NT2/D1 (cell line): ENCODE data around the gene PTPRG.

Source experiments
- DNase-seq: peaks from one replicate; pipeline ENCODE4 v3.0.0-alpha.2; 2011; ENCODE audit warnings: low read depth, low spot score
- H3K27me3 ChIP-seq: 2 replicates; pipeline ENCODE4 v1.6.0; 2011; ENCODE audit warnings: mild to moderate bottlenecking; ENCODE audit not compliant: insufficient read length, insufficient read depth
- H3K36me3 ChIP-seq: 2 replicates; pipeline ENCODE4 v1.6.1; 2011; ENCODE audit warnings: mild to moderate bottlenecking, low read length, mixed read lengths; ENCODE audit not compliant: insufficient read depth, insufficient read length
- H3K4me1 ChIP-seq: 2 replicates; pipeline ENCODE4 v1.5.1; 2011; ENCODE audit not compliant: insufficient read depth, insufficient read length
- H3K4me3 ChIP-seq: 2 replicates; pipeline ENCODE4 v1.5.1; 2011; ENCODE audit warnings: low read depth; ENCODE audit not compliant: insufficient read length
- H3K9ac ChIP-seq: 2 replicates; pipeline ENCODE4 v1.6.0; 2011; ENCODE audit warnings: low read depth; ENCODE audit not compliant: insufficient read length
- H3K9me3 ChIP-seq: 2 replicates; pipeline ENCODE4 v1.5.1; 2011; ENCODE audit warnings: mild to moderate bottlenecking, low read length; ENCODE audit not compliant: insufficient read depth
- SUZ12 ChIP-seq: IDR thresholded peaks from 2 replicates; pipeline ENCODE4 v1.6.1; 2011; ENCODE audit not compliant: insufficient read length, insufficient read depth; ENCODE audit errors: extremely low read depth
- YY1 ChIP-seq: IDR thresholded peaks from 2 replicates; pipeline ENCODE4 v1.6.1; 2011; ENCODE audit not compliant: insufficient read length, insufficient read depth
- ZNF274 ChIP-seq: IDR thresholded peaks from 2 replicates; pipeline ENCODE4 v1.6.1; 2011; ENCODE audit warnings: mild to moderate bottlenecking, low read depth, low read length

The PTPRG gene

GRCh38 chr3:62260655-62261054 is 699.3 kb downstream of the PTPRG start:
- no peak overlapping the region for H3K9ac ChIP-seq
- H3K36me3 ChIP-seq: peaks cover 14% of the 10 kb centered on the region
- H3K4me1 ChIP-seq: no peaks in the 10 kb centered on the region
- TF ChIP-seq ZNF274 (no peak), SUZ12 (no peak), YY1 (no peak)
- no peak overlapping the region for H3K4me3 ChIP-seq
- no peak for DNase-seq
- no peaks in the 10 kb centered on the region for H3K27me3 ChIP-seq
- H3K9me3 ChIP-seq: no peaks in the 10 kb centered on the region

- H3K9ac ChIP-seq: no peak overlapping the region
- DNase-seq: no peak
Measured at GRCh38 chr3:62261121-62261520, 699.8 kb downstream of the PTPRG start.

DNA sequence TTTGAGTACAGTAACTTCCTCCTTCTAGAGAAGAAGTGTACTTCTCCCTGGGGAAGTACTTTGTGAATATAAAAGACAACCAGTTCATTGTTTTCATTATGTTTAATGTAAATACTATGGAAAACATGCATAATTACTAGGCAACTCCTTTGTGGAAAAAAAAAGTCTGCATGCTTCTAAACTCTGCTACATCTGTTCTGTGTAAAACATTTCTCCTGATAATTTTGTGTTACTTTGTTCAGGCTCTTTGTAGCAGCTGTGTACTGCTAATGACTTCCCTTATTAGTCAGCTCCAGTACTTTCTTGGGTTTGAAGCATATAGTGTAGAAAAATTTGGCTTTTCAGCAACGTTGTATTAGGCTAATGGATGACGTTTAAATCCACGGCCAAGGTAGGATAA is 700.4 kb downstream of the PTPRG start:
- no peak overlapping the region for H3K9ac ChIP-seq
- no peak overlapping the region for H3K4me3 ChIP-seq
- no peak for DNase-seq
- TF ChIP-seq YY1: no peak
- TF ChIP-seq ZNF274: no peak
- no peak for TF ChIP-seq SUZ12
- H3K4me1 ChIP-seq: no peaks in the 10 kb centered on the region
- H3K27me3 ChIP-seq: no peaks in the 10 kb centered on the region
- peaks cover 14% of the 10 kb centered on the region for H3K36me3 ChIP-seq
- no peaks in the 10 kb centered on the region for H3K9me3 ChIP-seq

More at GRCh38 chr3:62261121-62261520, 699.8 kb downstream of the PTPRG start:
- Histone ChIP-seq H3K9me3 (no peaks in the 10 kb centered on the region), H3K4me1 (no peaks in the 10 kb centered on the region), H3K27me3 (no peaks in the 10 kb centered on the region), H3K36me3 (peaks cover 14% of the 10 kb centered on the region), H3K4me3 (no peak overlapping the region)
- TF ChIP-seq ZNF274: no peak
- TF ChIP-seq SUZ12: no peak
- TF ChIP-seq YY1: no peak

GRCh38 chr3:62265528-62265927 is 704.2 kb downstream of the PTPRG start:
- peaks cover 19% of the 10 kb centered on the region for H3K36me3 ChIP-seq
- DNase-seq: no peak
- no peaks in the 10 kb centered on the region for H3K4me1 ChIP-seq
- no peaks in the 10 kb centered on the region for H3K27me3 ChIP-seq
- no peak for TF ChIP-seq YY1
- TF ChIP-seq ZNF274: no peak
- no peak for TF ChIP-seq SUZ12
- no peaks in the 10 kb centered on the region for H3K9me3 ChIP-seq
- H3K4me3 ChIP-seq: no peak overlapping the region
- H3K9ac ChIP-seq: no peak overlapping the region

DNA sequence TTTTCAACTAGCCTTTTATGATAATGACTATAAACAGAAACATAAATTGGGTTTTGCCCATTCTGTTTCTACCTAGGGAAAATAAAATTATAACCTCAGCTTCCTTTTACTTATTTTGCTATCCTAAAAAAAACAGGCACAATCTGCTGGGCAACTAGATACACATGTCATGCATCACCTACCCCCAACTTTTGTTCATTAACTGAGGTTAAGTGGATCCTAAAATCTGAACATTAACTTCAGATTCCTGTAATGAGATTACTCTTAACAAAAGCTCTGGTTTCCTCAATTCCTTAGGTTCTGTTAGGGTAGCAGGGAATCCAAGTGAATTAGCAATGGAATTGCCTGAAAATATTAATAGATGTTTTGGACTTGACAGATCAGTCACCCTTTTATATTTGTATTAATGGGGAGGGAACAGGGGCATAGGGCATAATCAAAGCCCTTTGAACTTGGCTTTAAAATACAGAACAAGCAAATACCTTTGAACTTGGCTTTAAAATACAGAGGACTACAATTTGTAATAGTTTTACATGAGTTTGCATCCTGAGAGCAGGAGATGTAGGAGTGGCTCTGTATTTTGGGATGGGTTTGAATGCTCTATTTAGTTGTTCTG is 705.4 kb downstream of the PTPRG start:
- Histone ChIP-seq H3K9me3 (no peaks in the 10 kb centered on the region), H3K27me3 (no peaks in the 10 kb centered on the region), H3K9ac (no peak overlapping the region), H3K4me3 (no peak overlapping the region), H3K36me3 (peaks cover 23% of the 10 kb centered on the region), H3K4me1 (no peaks in the 10 kb centered on the region)
- TF ChIP-seq SUZ12 (no peak), ZNF274 (no peak), YY1 (no peak)
- no peak for DNase-seq

DNA sequence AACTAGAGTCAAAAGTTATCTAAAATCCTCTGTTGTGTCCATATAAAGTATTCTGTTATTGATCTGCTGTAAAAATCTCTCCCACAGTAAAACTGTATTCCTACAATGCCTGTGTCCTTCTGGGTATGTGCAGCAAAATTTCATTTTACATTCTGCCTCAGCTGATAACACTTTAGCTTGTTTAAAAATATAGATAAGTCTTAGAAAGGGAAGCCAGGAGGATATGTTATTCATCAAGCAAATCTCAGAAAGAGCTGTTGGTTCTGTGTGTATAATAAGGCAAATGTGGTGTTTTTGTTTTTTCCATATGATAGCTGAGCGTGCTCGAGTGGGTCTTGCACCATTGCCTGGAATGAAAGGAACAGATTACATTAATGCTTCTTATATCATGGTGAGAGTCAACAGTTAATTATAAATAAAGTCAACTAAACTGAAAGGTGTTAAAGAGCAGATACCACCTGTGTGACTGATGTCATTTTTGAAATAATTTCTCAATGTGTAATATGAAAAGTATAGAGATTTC is 715.3 kb downstream of the PTPRG start:
- TF ChIP-seq ZNF274 (no peak), SUZ12 (no peak), YY1 (no peak)
- no peak for DNase-seq
- no peak overlapping the region for H3K9ac ChIP-seq
- peaks cover 20% of the 10 kb centered on the region for H3K36me3 ChIP-seq
- no peaks in the 10 kb centered on the region for H3K9me3 ChIP-seq
- no peaks in the 10 kb centered on the region for H3K27me3 ChIP-seq
- no peak overlapping the region for H3K4me3 ChIP-seq
- no peaks in the 10 kb centered on the region for H3K4me1 ChIP-seq

DNA sequence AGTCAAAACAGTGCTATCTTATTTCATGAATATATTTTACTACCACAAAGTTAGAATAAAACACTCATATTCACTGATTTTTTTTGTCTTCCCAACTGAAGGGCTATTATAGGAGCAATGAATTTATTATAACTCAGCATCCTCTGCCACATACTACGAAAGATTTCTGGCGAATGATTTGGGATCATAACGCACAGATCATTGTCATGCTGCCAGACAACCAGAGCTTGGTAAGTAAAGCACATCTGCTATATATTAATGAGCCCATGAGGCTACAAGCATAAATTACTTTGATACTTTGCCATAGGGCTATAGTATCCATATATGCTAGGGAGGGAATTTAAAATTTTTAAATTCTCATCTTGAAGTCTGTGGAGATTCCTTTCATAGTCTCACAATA is 716.1 kb downstream of the PTPRG start:
- Histone ChIP-seq H3K9ac (no peak overlapping the region), H3K36me3 (peaks cover 18% of the 10 kb centered on the region), H3K4me3 (no peak overlapping the region), H3K4me1 (no peaks in the 10 kb centered on the region), H3K27me3 (no peaks in the 10 kb centered on the region), H3K9me3 (no peaks in the 10 kb centered on the region)
- no peak for DNase-seq
- TF ChIP-seq YY1 (no peak), SUZ12 (no peak), ZNF274 (no peak)
